Lower leg skin (tissue), 4 donors: Measurements from ENCODE around the gene SKOR1. TPM values are rescaled to one million over a fixed set of nuclear protein-coding genes. Genes with fewer than 3 reads are reported as not detected.

Experiments
- DNase-seq, 2 donors: peaks; one replicate each; pipeline ENCODE4 v3.0.0-alpha.2; 2019; ENCODE audit warnings: low spot score in 2 of 2
- H3K4me3 ChIP-seq: fragments of 200-600 bp; sonication (generic); 2 replicates; pipeline ENCODE4 v1.5.1; 2017; ENCODE audit warnings: mild to moderate bottlenecking, low read depth; ENCODE audit not compliant: poor library complexity, severe bottlenecking
- CTCF ChIP-seq, 3 donors: fragments of 450-650 bp; IDR thresholded peaks; one replicate each; pipeline ENCODE4 v1.5.1; 2016; ENCODE audit warnings: antibody characterized with exemption in 3 of 3, mild to moderate bottlenecking in 3 of 3, moderate library complexity in 2 of 3
- POLR2A ChIP-seq, 2 donors: fragments of 450-650 bp; IDR thresholded peaks; one replicate each; pipeline ENCODE4 v1.6.1; 2016 to 2017; ENCODE audit warnings: antibody characterized with exemption in 2 of 2, mild to moderate bottlenecking in 1 of 2, moderate library complexity in 1 of 2
- WGBS, 2 donors: methylation state at CpG; one replicate each; pipeline ENCODE4 v1.1.5; 2018; 5-methylcytosine and 5-hydroxymethylcytosine counted together
- intact Hi-C: fragments of 100-400 bp; cut with DNase I; formaldehyde crosslinking; loops from one replicate; pipeline ENCODE4 v1.15.0; 2023; ENCODE audit warnings: low total_unique reads
- total RNA-seq, 4 donors: library from RNA; depleted of rRNA; stranded (reverse); fragments of >200 nt; gene quantifications; one replicate each; pipeline ENCODE4 v1.1.0, GENCODE V29; 2016

SKOR1 gene
- total RNA-seq, 4 donors from 2014 or later, result 1.2 to 2.2 (median 1.5) TPM; not detected in 1

- intact Hi-C loops, result no loop called here
- 69 to 76% methylated on average over 3 of the region's 3 CpGs for WGBS, 2 donors
- DNase-seq, result no peak
- H3K4me3 ChIP-seq, result no peak overlapping the region
- TF ChIP-seq CTCF (IDR thresholded peaks at IDR 0.05) (no peak), POLR2A (IDR thresholded peaks at IDR 0.05) (no peak)
These were observed 6.8 kb upstream of the SKOR1 start for GRCh38 chr15:67818464-67818863.

- no peak for TF ChIP-seq POLR2A (IDR thresholded peaks at IDR 0.05)
- no peak overlapping the region for H3K4me3 ChIP-seq
- intact Hi-C loops, result loop anchor here (10.0 kb wide), 1 partner anchor 875 kb away; no protein-coding TSS in a partner anchor
- 17 to 22% methylated on average over 19 of the region's 19 CpGs for WGBS, 2 donors
- no peak for DNase-seq
These were observed 5.7 kb upstream of the SKOR1 start for GRCh38 chr15:67819636-67820035.

GRCh38 chr15:67820122-67820991, 5.0 kb upstream of the SKOR1 start:
- intact Hi-C loops, result loop anchor here (10.0 kb wide), 1 partner anchor 876 kb away; no protein-coding TSS in a partner anchor
- 10 to 15% methylated on average over 47 to 49 of the region's 50 CpGs for WGBS, 2 donors
- TF ChIP-seq POLR2A (IDR thresholded peaks at IDR 0.05), result no peak
- TF ChIP-seq CTCF (IDR thresholded peaks at IDR 0.05), result no peak
- DNase-seq, result no peak
- no peak overlapping the region for H3K4me3 ChIP-seq

- 4 to 7% methylated on average over 33 to 35 of the region's 39 CpGs for WGBS, 2 donors
- TF ChIP-seq POLR2A (IDR thresholded peaks at IDR 0.05) (no peak), CTCF (IDR thresholded peaks at IDR 0.05) (no peak)
- no peak for DNase-seq
- intact Hi-C loops, result loop anchor here (10.0 kb wide), 1 partner anchor 876 kb away; no protein-coding TSS in a partner anchor
- H3K4me3 ChIP-seq, result no peak overlapping the region
These were observed 4.1 kb upstream of the SKOR1 start for GRCh38 chr15:67820992-67821783.

GRCh38 chr15:67821784-67822440, 3.4 kb upstream of the SKOR1 start:
- TF ChIP-seq POLR2A (IDR thresholded peaks at IDR 0.05), result no peak
- TF ChIP-seq CTCF (IDR thresholded peaks at IDR 0.05), result no peak
- no peak for DNase-seq
- intact Hi-C loops, result loop anchor here (10.0 kb wide), 1 partner anchor 877 kb away; no protein-coding TSS in a partner anchor
- 3 to 4% methylated on average over 43 of the region's 43 CpGs for WGBS, 2 donors
- H3K4me3 ChIP-seq, result no peak overlapping the region
